Lower leg skin (tissue), 4 donors: Measurements from ENCODE around the gene BOD1. TPM values are rescaled to one million over a fixed set of nuclear protein-coding genes. Genes with fewer than 3 reads are reported as not detected.
A peak's percentile ranks its signal among the peaks of the same experiment; 100 is the strongest.

Source experiments
- DNase-seq, 2 donors: peaks; one replicate each; pipeline ENCODE4 v3.0.0-alpha.2; 2019; ENCODE audit warnings: low spot score in 2 of 2
- H3K4me3 ChIP-seq: fragments of 200-600 bp; sonication (generic); 2 replicates; pipeline ENCODE4 v1.5.1; 2017; ENCODE audit warnings: mild to moderate bottlenecking, low read depth; ENCODE audit not compliant: poor library complexity, severe bottlenecking
- POLR2A ChIP-seq, 2 donors: fragments of 450-650 bp; IDR thresholded peaks; one replicate each; pipeline ENCODE4 v1.6.1; 2016 to 2017; ENCODE audit warnings: antibody characterized with exemption in 2 of 2, mild to moderate bottlenecking in 1 of 2, moderate library complexity in 1 of 2
- WGBS, 2 donors: methylation state at CpG; one replicate each; pipeline ENCODE4 v1.1.5; 2018; 5-methylcytosine and 5-hydroxymethylcytosine counted together
- intact Hi-C: fragments of 100-400 bp; cut with DNase I; formaldehyde crosslinking; loops from one replicate; pipeline ENCODE4 v1.15.0; 2023; ENCODE audit warnings: low total_unique reads
- total RNA-seq, 4 donors: library from RNA; depleted of rRNA; stranded (reverse); fragments of >200 nt; gene quantifications; one replicate each; pipeline ENCODE4 v1.1.0, GENCODE V29; 2016
- TF ChIP-seq, protein P1 (sequence below), 3 donors: fragments of 450-650 bp; IDR thresholded peaks; one replicate each; pipeline ENCODE4 v1.5.1; 2016; ENCODE audit warnings: antibody characterized with exemption in 3 of 3, mild to moderate bottlenecking in 3 of 3, moderate library complexity in 2 of 3

Gene BOD1
- 10 to 100 TPM; 32.0 to 54.6 (median 42.8) TPM for total RNA-seq

DNA sequence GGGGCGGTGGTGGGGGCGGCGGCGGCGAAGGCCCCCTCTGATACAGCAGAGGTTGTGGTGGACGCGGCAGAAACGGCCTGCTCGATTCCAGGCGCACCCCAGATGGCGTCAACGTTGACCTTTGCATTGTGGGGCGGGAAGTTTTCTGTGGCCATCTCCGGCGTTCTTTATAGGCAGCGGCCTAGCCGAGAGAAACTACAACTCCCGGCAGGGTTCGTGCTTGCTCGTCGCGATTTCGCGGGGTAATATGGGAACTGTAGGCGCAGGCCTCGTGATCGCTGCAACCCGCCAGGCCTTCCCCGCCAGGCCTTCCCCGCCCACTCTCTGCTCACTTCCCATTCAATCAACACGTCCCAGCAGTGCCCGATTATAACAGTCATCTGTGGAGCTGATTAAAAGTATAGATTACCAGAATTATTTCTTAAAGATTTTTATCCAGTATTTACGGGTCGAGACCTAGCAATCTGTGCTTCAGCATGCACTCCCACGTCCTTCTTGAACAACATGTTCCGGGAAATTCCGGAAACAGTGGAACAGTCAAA is at the start of gene BOD1:
Gene BOD1, minus strand, starts transcription at position 74 of the 542 bp plus-strand sequence. CDS start 214 bp downstream, outside the sequence.
- TF ChIP-seq POLR2A (IDR thresholded peaks at IDR 0.05) = no peak
- TF ChIP-seq, protein P1, sequence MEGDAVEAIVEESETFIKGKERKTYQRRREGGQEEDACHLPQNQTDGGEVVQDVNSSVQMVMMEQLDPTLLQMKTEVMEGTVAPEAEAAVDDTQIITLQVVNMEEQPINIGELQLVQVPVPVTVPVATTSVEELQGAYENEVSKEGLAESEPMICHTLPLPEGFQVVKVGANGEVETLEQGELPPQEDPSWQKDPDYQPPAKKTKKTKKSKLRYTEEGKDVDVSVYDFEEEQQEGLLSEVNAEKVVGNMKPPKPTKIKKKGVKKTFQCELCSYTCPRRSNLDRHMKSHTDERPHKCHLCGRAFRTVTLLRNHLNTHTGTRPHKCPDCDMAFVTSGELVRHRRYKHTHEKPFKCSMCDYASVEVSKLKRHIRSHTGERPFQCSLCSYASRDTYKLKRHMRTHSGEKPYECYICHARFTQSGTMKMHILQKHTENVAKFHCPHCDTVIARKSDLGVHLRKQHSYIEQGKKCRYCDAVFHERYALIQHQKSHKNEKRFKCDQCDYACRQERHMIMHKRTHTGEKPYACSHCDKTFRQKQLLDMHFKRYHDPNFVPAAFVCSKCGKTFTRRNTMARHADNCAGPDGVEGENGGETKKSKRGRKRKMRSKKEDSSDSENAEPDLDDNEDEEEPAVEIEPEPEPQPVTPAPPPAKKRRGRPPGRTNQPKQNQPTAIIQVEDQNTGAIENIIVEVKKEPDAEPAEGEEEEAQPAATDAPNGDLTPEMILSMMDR (IDR thresholded peaks at IDR 0.05) = no peak
- WGBS, 2 donors = 1 to 2% methylated on average over 24 to 37 of the region's 37 CpGs
- intact Hi-C loops = loop anchor here (5.0 to 10.0 kb wide), 2 partner anchors 356 to 698 kb away; no protein-coding TSS in a partner anchor

DNA sequence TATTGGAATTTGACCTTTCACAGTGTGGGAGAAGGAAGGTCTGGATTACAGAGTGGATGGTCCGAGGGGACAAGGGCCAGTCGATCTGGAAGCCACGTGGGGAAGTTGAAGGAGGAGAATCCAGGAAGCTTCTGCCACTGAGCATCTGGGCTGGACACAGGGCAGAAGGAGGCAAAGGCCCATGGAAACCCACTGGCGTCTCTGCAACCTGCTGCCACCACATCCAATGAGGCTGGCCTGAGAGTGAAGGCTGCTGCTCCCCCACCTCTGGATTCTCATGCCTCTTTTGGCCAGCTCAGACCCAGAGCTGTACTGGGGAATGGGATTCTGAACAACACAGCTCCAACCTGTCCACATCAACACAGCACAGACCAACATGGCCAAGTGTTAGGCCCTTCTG is 48.9 kb upstream of the BOD1 start:
- peak in 1 of 2 donors; percentile 68 for DNase-seq
- TF ChIP-seq POLR2A (IDR thresholded peaks at IDR 0.05) = no peak
- TF ChIP-seq, protein P1 (IDR thresholded peaks at IDR 0.05) = no peak
- H3K4me3 ChIP-seq = no peak overlapping the region
- intact Hi-C loops = no loop called here
- WGBS, 2 donors = 64 to 79% methylated on average over 4 of the region's 4 CpGs

More for the DNA sequence above, at the start of gene BOD1:
- H3K4me3 ChIP-seq = peak within 1 kb of the TSS; percentile 93
- DNase-seq = peak; percentile 98 to 99

DNA sequence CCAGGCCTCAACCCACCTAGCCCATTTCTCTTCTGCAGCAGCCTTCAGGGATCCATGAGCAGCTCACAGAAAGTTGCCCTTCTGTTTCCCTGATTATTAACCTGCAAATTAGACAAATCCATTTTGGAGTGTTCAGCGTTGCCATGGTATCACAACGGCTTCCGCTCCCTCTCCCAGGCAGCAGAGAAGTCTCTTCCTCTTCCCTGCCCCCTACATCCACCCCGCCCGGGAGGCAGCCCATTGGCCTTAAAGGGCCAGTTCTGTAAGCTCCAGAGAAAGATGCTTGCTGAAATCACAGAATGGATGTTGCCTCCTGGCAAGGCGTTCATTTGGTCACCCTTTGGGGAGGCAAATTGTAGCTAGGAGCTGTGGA is 47.7 kb upstream of the BOD1 start:
- intact Hi-C loops = no loop called here
- WGBS, 2 donors = 47 to 57% methylated on average over 6 of the region's 6 CpGs
- no peak overlapping the region for H3K4me3 ChIP-seq
- peak; percentile 28 to 83 for DNase-seq
- TF ChIP-seq POLR2A (IDR thresholded peaks at IDR 0.05) = no peak
- TF ChIP-seq, protein P1 (IDR thresholded peaks at IDR 0.05) = no peak

DNA sequence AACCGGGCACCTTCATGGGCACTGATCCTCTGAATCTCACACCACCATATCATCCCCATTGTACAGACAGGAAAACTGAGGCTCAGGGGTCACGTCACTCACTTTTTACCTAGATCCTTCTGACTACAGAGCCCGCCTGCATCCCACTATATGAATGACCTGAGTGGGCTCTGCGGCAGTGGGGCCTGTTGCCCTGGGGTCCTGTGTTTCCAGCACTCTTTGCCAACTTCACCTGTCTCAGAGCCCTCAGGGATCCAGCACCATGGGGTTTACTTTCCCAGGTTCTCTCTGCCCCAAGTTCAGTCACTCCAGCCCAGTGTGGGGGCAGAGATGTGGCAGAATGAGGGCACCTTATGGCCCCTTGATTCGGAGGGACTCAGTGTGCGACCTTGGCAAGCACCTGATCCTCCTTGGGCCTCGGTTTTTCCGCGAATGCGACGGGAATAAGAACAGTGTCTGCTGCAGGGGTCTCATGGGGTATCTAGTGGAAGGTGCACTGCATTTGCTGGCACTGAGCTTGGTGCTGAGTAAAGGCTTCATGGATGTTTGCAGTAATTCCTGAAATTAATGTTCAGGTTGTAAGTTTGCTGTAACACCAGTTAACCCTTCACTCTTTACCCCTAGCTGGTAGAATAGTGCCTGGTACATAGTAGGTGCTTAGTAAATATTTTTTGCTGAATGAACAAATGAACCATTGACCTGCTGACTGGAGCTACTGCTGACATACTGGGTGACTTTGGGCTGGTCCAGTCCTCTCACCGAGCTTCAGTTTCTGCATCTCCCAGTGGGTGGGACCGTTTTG is 47.1 kb upstream of the BOD1 start:
- 88% methylated on average over 13 of the region's 13 CpGs for WGBS, 2 donors
- intact Hi-C loops = no loop called here
- no peak overlapping the region for H3K4me3 ChIP-seq
- DNase-seq = peak in 1 of 2 donors; percentile 64
- TF ChIP-seq POLR2A (IDR thresholded peaks at IDR 0.05) = no peak
- TF ChIP-seq, protein P1 (IDR thresholded peaks at IDR 0.05) = no peak

DNA sequence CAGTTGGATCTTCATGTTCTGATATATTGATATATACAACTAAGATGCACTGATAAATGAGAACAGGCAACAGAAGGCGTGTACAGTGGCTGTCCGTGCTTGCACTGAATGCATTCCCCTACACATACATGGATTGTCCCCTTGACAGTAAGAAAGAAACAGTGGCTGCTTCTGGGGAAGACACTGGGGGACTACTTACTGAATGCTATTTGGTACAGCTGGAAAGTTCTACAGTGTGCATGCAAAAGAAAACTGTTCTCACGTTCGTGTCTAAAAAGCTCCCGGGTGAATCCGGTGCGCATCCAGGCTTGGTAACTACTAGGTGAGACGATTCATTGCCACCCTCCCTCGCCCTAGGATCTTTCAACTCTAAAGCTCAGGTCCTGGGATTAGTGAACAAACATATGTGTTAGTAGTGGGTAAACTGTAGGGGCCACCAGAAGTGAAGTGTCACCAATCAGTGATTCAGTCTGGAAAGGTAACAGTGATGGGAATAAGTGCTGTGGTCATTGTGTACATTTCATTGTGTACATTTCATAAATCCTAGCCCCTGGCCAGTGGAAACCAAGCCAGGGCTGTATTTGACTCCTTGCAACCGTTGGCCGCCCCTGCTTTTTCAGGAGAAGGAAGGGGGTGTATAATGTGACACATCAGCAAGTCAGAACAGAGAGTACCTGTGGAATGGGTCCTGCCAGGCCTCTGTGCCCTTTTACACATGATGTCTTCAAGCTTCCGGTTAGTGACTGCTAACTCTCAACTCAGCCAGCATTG is 46.3 kb upstream of the BOD1 start:
- no peak overlapping the region for H3K4me3 ChIP-seq
- intact Hi-C loops = no loop called here
- DNase-seq = peak in 1 of 2 donors; percentile 65
- no peak for TF ChIP-seq POLR2A (IDR thresholded peaks at IDR 0.05)
- TF ChIP-seq, protein P1 (IDR thresholded peaks at IDR 0.05) = no peak
- whole genome bisulfite sequencing, 2 donors = 86 to 91% methylated on average over 12 of the region's 12 CpGs
